ENCODE results near the gene MAP3K1.

DNA sequence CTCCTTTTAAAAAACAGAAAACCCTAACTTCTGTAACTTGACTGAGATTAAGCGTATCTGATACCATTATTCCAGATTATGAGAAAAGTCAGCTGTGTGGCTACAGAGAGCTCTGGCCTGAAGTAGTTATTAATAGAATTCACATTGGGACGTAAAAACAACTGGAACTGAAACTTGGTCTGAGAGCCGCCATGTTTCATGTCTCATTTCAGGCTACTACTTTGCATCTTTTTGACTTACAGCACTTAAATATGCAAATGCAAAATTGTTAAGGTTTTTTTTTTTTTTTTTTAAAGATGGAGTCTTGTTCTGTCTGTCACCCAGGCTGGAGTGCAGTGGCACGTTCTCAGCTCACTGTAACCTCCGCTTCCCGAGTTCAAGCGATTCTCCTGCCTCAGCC is 25.2 kb downstream of the MAP3K1 start:
- TF ChIP-seq, protein P1, sequence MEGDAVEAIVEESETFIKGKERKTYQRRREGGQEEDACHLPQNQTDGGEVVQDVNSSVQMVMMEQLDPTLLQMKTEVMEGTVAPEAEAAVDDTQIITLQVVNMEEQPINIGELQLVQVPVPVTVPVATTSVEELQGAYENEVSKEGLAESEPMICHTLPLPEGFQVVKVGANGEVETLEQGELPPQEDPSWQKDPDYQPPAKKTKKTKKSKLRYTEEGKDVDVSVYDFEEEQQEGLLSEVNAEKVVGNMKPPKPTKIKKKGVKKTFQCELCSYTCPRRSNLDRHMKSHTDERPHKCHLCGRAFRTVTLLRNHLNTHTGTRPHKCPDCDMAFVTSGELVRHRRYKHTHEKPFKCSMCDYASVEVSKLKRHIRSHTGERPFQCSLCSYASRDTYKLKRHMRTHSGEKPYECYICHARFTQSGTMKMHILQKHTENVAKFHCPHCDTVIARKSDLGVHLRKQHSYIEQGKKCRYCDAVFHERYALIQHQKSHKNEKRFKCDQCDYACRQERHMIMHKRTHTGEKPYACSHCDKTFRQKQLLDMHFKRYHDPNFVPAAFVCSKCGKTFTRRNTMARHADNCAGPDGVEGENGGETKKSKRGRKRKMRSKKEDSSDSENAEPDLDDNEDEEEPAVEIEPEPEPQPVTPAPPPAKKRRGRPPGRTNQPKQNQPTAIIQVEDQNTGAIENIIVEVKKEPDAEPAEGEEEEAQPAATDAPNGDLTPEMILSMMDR (IDR thresholded peaks at IDR 0.05) = no peak
- TF ChIP-seq POLR2A (IDR thresholded peaks at IDR 0.05) = no peak

Data from adrenal gland (tissue), 5 donors.